Activated naive CD4-positive, alpha-beta T cell treated with anti-CD3 and anti-CD28 coated beads for 36 hours (primary cell): ENCODE data around the gene RMI2. TPM values are rescaled to one million over a fixed set of nuclear protein-coding genes. Genes with fewer than 3 reads are reported as not detected.
"Not testable (repeated sequence)": the region's sequence is repeated elsewhere in the genome, so short reads cannot be mapped to it uniquely, and the experiment has no call there.

ENCODE experiments used
- CTCF ChIA-PET: fragments of 350-600 bp; sonication (Branson Sonifier 250); formaldehyde crosslinking; loops from one replicate; lab custom pipeline; 2021; ENCODE audit warnings: antibody characterized with exemption; lab: Charles Lee
- DNase-seq: peaks from one replicate; pipeline ENCODE4 v3.0.0-alpha.2; 2020
- H3K27ac Mint-ChIP-seq: one replicate; pipeline ENCODE4 v1.8.0; 2021; ENCODE audit warnings: mild to moderate bottlenecking, mixed read lengths
- H3K27me3 Mint-ChIP-seq: one replicate; pipeline ENCODE4 v1.8.0; 2021; ENCODE audit warnings: low read depth, mixed read lengths
- H3K36me3 Mint-ChIP-seq: one replicate; pipeline ENCODE4 v1.8.0; 2021; ENCODE audit warnings: low read depth, mixed read lengths
- H3K4me1 Mint-ChIP-seq: one replicate; pipeline ENCODE4 v1.8.0; 2021; ENCODE audit warnings: low read depth, mixed read lengths
- H3K4me3 Mint-ChIP-seq: one replicate; pipeline ENCODE4 v1.8.0; 2021; ENCODE audit warnings: mild to moderate bottlenecking, moderate library complexity, mixed read lengths
- H3K9me3 Mint-ChIP-seq: one replicate; pipeline ENCODE4 v1.8.0; 2021; ENCODE audit warnings: mixed read lengths
- intact Hi-C: fragments of 100-400 bp; cut with micrococcal nuclease; formaldehyde crosslinking; loops from one replicate; pipeline ENCODE4 v1.15.1; 2023
- total RNA-seq, 2 experiments: library from RNA; stranded (reverse); gene quantifications; one replicate each; pipeline ENCODE4 v1.2.3, GENCODE V29; 2021

RMI2 gene
- total RNA-seq, 2 experiments from 2014 or later: 82.8 to 86.2 TPM

GRCh38 chr16:11367483-11367906 is 22.2 kb downstream of the RMI2 start:
- no peak overlapping the region for H3K27ac Mint-ChIP-seq
- H3K4me1 Mint-ChIP-seq: peaks cover 36% of the 10 kb centered on the region
- intact Hi-C loops: no loop called here

GRCh38 chr16:11370084-11370931 is 25.0 kb downstream of the RMI2 start:
- no peak overlapping the region for H3K4me3 Mint-ChIP-seq
- intact Hi-C loops: no loop called here

More at GRCh38 chr16:11367483-11367906, 22.2 kb downstream of the RMI2 start:
- CTCF ChIA-PET: interaction anchor here (0.7 kb wide), 1 partner anchor 109 kb away, joined by 4 read pairs; no protein-coding TSS in a partner anchor
- Mint-ChIP-seq H3K36me3 (no peaks in the 10 kb centered on the region), H3K27me3 (no peaks in the 10 kb centered on the region), H3K9me3 (no peaks in the 10 kb centered on the region), H3K4me3 (no peak overlapping the region)
- no peak for DNase-seq

GRCh38 chr16:11370932-11371279 is 25.6 kb downstream of the RMI2 start:
- H3K9me3 Mint-ChIP-seq, H3K27ac Mint-ChIP-seq: not testable (repeated sequence)

More at GRCh38 chr16:11370084-11370931, 25.0 kb downstream of the RMI2 start:
- Mint-ChIP-seq H3K27ac (no peak overlapping the region), H3K4me1 (peaks cover 11% of the 10 kb centered on the region), H3K27me3 (no peaks in the 10 kb centered on the region), H3K36me3 (no peaks in the 10 kb centered on the region), H3K9me3 (no peaks in the 10 kb centered on the region)
- CTCF ChIA-PET: interaction anchor here (0.6 to 3.6 kb wide), 9 partner anchors 13 to 407 kb away, joined by 3 to 20 read pairs (median 3); no protein-coding TSS in a partner anchor
- DNase-seq: peak; percentile 42

GRCh38 chr16:11372073-11372828 is 27.0 kb downstream of the RMI2 start:
- CTCF ChIA-PET: interaction anchor here (0.6 to 3.6 kb wide), 31 partner anchors 8 to 421 kb away, joined by 3 to 20 read pairs (median 4); partner anchors contain the start of genes PRM3 and SOCS1
- intact Hi-C loops: no loop called here
- H3K27me3 Mint-ChIP-seq: no peaks in the 10 kb centered on the region
- no peaks in the 10 kb centered on the region for H3K36me3 Mint-ChIP-seq
- H3K4me3 Mint-ChIP-seq: no peak overlapping the region
- no peaks in the 10 kb centered on the region for H3K9me3 Mint-ChIP-seq
- no peak for DNase-seq
- peaks cover 11% of the 10 kb centered on the region for H3K4me1 Mint-ChIP-seq
- no peak overlapping the region for H3K27ac Mint-ChIP-seq

More at GRCh38 chr16:11370932-11371279, 25.6 kb downstream of the RMI2 start:
- intact Hi-C loops, H3K36me3 Mint-ChIP-seq, H3K27me3 Mint-ChIP-seq, H3K4me3 Mint-ChIP-seq, DNase-seq: not testable (repeated sequence)
- CTCF ChIA-PET: interaction anchor here (0.6 to 3.6 kb wide), 10 partner anchors 12 to 407 kb away, joined by 3 to 20 read pairs (median 3); no protein-coding TSS in a partner anchor
- H3K4me1 Mint-ChIP-seq: peaks cover 11% of the 10 kb centered on the region

- H3K4me1 Mint-ChIP-seq: peaks cover 11% of the 10 kb centered on the region
- H3K36me3 Mint-ChIP-seq: no peaks in the 10 kb centered on the region
- H3K9me3 Mint-ChIP-seq: no peaks in the 10 kb centered on the region
- no peak for DNase-seq
- H3K27ac Mint-ChIP-seq: no peak overlapping the region
- CTCF ChIA-PET: interaction anchor here (0.7 to 3.6 kb wide), 12 partner anchors 10 to 422 kb away, joined by 3 to 20 read pairs (median 6); partner anchors contain the start of gene SOCS1
- no peaks in the 10 kb centered on the region for H3K27me3 Mint-ChIP-seq
- intact Hi-C loops: no loop called here
- H3K4me3 Mint-ChIP-seq: no peak overlapping the region
These were observed 27.6 kb downstream of the RMI2 start for GRCh38 chr16:11372829-11373306.

GRCh38 chr16:11374255-11374654 is 29.0 kb downstream of the RMI2 start:
- no peaks in the 10 kb centered on the region for H3K27me3 Mint-ChIP-seq
- CTCF ChIA-PET: interaction anchor here (1.1 to 3.6 kb wide), 2 partner anchors 14 to 402 kb away, joined by 4 to 20 read pairs; no protein-coding TSS in a partner anchor
- no peak for DNase-seq
- H3K9me3 Mint-ChIP-seq: no peaks in the 10 kb centered on the region
- no peak overlapping the region for H3K4me3 Mint-ChIP-seq
- no peaks in the 10 kb centered on the region for H3K36me3 Mint-ChIP-seq
- H3K27ac Mint-ChIP-seq: no peak overlapping the region
- peaks cover 18% of the 10 kb centered on the region for H3K4me1 Mint-ChIP-seq
- intact Hi-C loops: no loop called here

GRCh38 chr16:11377154-11377553 is 31.9 kb downstream of the RMI2 start:
- no peak overlapping the region for H3K4me3 Mint-ChIP-seq
- peaks cover 13% of the 10 kb centered on the region for H3K4me1 Mint-ChIP-seq
- H3K27me3 Mint-ChIP-seq: no peaks in the 10 kb centered on the region
- intact Hi-C loops: no loop called here
- no peaks in the 10 kb centered on the region for H3K9me3 Mint-ChIP-seq
- H3K36me3 Mint-ChIP-seq: no peaks in the 10 kb centered on the region
- CTCF ChIA-PET: interaction anchor here (3.7 kb wide), 1 partner anchor 19 kb away, joined by 10 read pairs; no protein-coding TSS in a partner anchor
- DNase-seq: no peak
- H3K27ac Mint-ChIP-seq: no peak overlapping the region

GRCh38 chr16:11378951-11379350 is 33.7 kb downstream of the RMI2 start:
- H3K27me3 Mint-ChIP-seq, DNase-seq, H3K4me3 Mint-ChIP-seq, intact Hi-C loops, H3K36me3 Mint-ChIP-seq, H3K9me3 Mint-ChIP-seq: not testable (repeated sequence)
- CTCF ChIA-PET: interaction anchor here (0.7 to 3.7 kb wide), 5 partner anchors 17 to 415 kb away, joined by 3 to 10 read pairs (median 3); no protein-coding TSS in a partner anchor
- peaks cover 13% of the 10 kb centered on the region for H3K4me1 Mint-ChIP-seq
- peak overlapping the region; percentile 10 for H3K27ac Mint-ChIP-seq

GRCh38 chr16:11379420-11379819 is 34.2 kb downstream of the RMI2 start:
- Mint-ChIP-seq H3K4me1 (peaks cover 13% of the 10 kb centered on the region), H3K27me3 (no peaks in the 10 kb centered on the region), H3K9me3 (no peaks in the 10 kb centered on the region), H3K27ac (peak overlapping the region; percentile 10), H3K36me3 (no peaks in the 10 kb centered on the region), H3K4me3 (no peak overlapping the region)
- CTCF ChIA-PET: interaction anchor here (0.6 to 3.7 kb wide), 7 partner anchors 8 to 416 kb away, joined by 3 to 10 read pairs (median 3); no protein-coding TSS in a partner anchor
- intact Hi-C loops: no loop called here
- peak; percentile 63 for DNase-seq

- intact Hi-C loops: no loop called here
- CTCF ChIA-PET: interaction anchor here (0.6 to 3.9 kb wide), 3 partner anchors 16 to 616 kb away, joined by 3 to 17 read pairs (median 3); no protein-coding TSS in a partner anchor
- Mint-ChIP-seq H3K4me3 (no peak overlapping the region), H3K27me3 (no peaks in the 10 kb centered on the region), H3K4me1 (peaks cover 13% of the 10 kb centered on the region), H3K36me3 (no peaks in the 10 kb centered on the region), H3K27ac (no peak overlapping the region), H3K9me3 (no peaks in the 10 kb centered on the region)
- DNase-seq: no peak
These were observed 35.6 kb downstream of the RMI2 start for GRCh38 chr16:11380836-11381235.

- CTCF ChIA-PET: interaction anchor here (0.6 to 3.9 kb wide), 3 partner anchors 12 to 411 kb away, joined by 3 to 17 read pairs (median 14); no protein-coding TSS in a partner anchor
These were observed 38.4 kb downstream of the RMI2 start for GRCh38 chr16:11383481-11384183.

More at GRCh38 chr16:11383481-11384183, 38.4 kb downstream of the RMI2 start:
- no peaks in the 10 kb centered on the region for H3K27me3 Mint-ChIP-seq
- no peak overlapping the region for H3K27ac Mint-ChIP-seq
- H3K4me3 Mint-ChIP-seq: no peak overlapping the region
- no peaks in the 10 kb centered on the region for H3K9me3 Mint-ChIP-seq
- DNase-seq: no peak
- no peaks in the 10 kb centered on the region for H3K36me3 Mint-ChIP-seq
- intact Hi-C loops: no loop called here
- peaks cover 12% of the 10 kb centered on the region for H3K4me1 Mint-ChIP-seq
